HG03025 (cell line): ENCODE results near the gene MRGPRF.
"Not testable (repeated sequence)": the region's sequence is repeated elsewhere in the genome, so short reads cannot be mapped to it uniquely, and the experiment has no call there.

Experiments
- ATAC-seq: cut with Tn5 transposase; IDR thresholded peaks from one replicate; pipeline ENCODE4 v1.9.1; 2021; ENCODE audit warnings: mild to moderate bottlenecking, moderate library complexity; ENCODE audit not compliant: unreplicated experiment, low FRiP score

MRGPRF gene

GRCh38 chr11:69004411-69005182, 8.4 kb downstream of the MRGPRF start:
- no peak for ATAC-seq

DNA sequence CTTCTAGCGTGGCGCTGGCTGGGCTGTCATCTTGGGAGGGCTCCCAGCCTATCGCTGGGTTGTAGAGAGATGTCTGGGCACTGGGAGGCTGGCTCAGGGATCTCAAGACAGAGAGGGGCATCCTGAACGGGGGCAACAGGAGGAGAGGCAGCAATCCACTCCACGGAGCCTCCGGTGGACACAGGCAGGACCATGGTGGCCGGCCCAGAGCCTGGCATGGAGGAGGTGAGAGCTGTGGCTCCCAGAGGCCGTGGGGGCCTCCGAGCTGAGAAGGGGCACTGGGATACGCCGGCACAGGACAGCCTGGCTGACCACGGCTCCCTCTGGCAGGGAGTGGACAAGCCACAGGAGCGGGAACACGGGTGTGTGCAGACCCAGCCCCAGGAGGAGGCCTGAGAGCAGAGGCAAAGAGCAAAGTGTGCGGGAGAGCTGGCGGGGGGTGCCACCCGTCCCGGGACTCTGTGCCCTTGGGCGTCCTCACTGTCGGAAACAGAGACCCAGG, 9.1 kb downstream of the MRGPRF start:
- ATAC-seq: no peak

DNA sequence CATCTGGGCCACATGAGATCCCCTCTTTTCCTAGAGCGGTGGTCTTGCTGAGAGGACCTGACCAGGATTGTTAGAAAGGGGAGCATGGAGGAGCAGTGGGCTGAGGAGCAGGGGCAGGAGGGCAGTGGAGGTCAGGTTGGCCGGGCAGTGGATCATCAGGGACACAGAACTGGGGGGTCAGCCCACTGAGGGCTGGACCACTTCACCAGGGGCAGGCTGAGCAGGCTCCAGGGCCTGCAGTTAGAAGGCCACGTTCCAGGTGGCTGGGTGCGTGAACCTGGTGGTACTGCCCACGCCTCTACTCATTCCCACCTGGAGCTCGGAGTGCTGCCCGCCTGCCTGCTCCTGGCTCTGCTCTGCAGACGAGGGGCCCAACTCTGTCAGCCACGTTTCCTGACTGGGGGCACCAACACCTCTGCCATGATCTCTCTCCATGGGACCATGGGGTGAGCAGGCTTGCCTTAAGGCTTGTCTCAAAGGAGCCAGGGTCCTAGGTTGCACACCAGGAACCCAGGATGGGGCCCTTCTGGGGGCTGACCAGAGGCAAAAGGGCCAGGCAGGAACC, 9.7 kb downstream of the MRGPRF start:
- no peak for ATAC-seq

DNA sequence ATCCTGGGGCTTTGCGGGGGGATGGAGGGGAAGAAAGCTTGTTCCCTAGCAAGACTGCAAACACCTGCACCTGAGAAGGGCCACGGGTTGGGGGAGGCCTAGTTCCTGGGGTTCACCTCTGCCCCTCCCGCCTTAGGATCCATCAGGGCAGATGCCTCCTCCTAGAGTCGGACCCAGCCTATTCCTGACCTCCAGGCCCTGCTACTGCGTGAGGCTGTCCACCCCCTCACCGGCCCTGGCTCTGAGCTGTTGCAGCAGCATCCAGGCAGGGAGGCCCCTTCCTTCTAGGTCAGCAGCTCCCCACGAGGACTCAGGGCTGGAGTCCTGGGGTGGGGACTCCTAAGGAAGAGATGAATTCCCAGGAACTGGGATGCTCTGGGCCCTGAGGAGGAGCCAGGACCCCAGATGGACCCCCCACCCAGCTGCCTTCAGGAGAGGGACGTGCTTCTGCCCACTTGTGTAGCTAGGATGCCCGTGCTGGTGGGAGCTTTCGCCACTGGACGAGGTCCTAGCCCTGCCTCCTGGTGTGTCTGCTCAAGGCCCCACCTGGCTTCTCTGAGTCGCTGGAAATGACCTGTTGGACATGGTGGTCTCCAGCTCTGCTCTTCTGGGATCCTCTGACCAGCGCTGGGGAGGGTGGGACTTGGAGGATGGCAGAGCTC, 10.3 kb downstream of the MRGPRF start:
- no peak for ATAC-seq

GRCh38 chr11:69002110-69002569, 10.9 kb downstream of the MRGPRF start:
- no peak for ATAC-seq

DNA sequence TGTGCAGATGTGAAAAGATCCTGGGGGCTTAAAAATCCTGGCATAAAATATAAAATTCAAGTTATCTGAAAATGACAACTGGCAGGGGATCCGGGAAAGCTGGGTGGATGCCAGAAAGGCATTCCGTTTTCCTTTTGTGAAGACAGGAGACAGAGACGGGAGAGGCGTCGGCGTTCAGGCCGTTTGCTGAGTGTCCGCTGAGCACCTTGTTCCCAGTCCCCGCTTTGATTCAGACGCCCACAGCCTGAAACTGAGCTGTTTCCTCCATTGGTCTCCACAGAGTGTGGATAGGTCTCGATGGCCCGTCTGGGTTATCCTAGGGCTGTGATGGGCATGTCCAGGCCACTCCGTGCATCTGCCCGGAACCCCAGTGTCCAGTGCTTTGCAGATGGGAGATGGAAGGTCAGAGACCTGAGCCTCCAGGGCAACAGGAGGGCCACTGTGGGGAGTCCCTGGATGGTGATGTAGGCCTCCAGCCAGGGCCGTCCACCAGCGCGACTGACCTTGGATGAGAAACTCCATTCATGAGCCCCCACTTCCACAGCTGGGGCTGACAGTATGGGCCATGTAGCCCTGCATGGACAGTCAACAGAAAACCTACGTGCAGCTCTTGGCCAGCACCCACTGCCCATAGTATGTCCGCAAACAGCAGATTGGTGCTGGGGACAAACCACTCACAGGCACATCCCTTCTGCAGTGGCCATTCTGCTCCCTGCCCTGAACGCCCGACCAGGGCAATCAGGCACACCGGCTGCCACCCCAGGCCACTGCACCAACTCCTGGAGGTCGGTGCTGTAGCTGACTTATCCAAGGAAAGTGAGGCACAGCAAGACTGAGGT, 11.6 kb downstream of the MRGPRF start:
- ATAC-seq: no peak

GRCh38 chr11:69000831-69001242, 12.2 kb downstream of the MRGPRF start:
- no peak for ATAC-seq

GRCh38 chr11:69000391-69000790, 12.7 kb downstream of the MRGPRF start:
- ATAC-seq: no peak

DNA sequence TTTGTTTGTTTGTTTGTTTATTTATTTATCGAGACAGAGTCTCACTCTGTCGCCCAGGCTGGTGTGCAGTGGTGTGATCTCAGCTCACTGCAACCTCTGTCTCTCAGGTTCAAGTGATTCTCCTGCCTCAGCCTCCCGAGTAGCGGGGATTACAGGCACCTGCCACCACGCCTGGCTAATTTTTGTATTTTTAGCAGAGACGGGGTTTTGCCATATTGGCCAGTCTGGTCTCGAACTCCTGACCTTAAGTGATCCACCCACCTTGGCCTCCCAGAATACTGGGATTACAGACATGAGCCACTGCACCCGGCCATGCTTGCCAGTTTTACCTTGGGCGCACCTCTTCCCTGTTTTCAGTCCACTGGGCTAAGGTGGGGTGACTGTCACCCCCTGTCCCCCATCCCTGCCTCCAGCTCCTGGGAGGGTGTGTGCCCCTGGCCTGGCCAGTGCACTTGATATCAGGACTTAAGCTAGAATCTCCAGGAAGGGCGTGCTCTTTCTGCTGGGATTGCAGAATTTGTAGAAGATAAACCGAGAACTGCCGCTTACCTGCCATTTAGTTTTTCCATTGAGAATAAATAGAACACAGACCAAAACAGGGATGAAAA, 13.2 kb downstream of the MRGPRF start:
- not testable (repeated sequence) for ATAC-seq

GRCh38 chr11:68999093-68999747, 13.8 kb downstream of the MRGPRF start:
- no peak for ATAC-seq

DNA sequence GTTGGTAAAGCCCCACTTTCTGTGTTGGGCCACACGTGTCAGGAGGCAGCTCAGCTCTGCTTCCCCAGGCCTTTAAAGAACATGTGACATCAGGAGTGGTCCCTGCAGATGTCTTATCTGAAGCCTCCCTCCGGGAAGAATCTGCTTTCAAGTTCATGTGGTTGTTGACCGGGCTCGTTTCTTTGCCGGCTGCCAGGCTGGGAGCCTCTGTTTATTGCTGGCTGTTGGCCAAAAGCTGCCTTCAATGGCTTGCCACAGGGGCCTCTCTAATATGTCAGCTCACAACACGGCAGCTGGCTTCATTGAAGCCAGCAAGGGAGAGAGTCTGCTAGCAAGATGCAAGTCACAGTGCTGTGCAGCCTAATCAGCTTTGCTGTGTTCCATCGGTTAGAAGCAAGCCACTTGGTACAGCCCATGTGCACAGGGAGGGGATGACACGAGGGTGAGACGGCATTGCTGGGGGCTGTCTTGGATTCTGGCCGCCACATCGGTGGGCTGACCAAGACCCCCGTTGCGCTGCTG, 14.6 kb downstream of the MRGPRF start:
- ATAC-seq: no peak

DNA sequence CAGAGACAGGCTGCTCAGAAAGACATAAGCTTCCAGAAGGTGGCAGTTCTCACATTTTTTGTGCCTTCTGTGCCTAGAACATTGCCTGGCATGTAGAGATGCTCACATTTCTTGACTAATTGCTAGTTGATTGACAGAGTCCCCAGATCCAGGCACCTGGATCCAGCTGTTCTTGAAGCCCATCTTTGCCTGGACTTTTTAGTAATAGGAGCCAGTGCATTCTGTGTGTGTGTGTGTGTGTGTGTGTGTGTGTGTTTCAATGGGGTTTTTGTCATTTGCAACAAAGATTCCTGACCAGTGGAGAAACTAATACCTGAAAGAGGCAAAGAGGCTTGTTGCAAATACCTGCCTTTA, 15.1 kb downstream of the MRGPRF start:
- no peak for ATAC-seq

GRCh38 chr11:68997124-68997994, 15.7 kb downstream of the MRGPRF start:
- no peak for ATAC-seq

DNA sequence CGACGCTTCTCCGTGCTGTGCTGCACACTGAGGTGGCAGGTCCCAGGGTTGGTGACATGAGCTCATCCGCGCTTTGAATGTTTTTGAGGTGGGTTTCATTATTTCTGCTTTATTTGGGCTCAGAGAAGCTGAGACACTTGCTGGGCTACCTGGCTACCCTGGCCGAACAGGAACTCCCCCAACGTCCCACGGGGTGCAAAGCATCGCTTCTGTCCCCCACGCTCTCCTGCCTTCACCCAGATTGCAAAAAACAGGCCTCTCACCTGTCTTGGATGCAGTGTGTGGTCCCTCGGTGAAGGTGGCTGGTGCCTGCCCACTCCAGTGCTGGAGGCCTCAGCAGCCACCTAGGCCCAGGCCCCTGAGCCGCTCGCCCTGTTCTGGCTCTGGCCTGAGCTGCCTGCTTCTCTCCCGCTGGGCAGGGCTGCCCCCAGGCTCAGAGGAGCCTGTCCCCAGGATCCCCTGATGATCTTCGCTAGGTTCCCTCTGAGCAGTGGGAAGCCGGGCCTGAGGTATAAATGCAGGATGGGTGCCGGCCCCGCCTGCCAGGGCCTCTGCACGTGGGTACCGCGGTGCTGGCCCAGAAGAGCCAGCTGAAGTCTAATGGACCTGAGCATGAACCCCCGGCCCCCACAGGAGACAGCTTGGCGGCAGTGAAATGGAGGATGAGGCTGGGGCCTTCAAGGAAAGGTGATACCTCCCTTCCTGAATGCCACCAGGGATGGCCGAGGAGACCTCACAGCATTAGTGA, 16.5 kb downstream of the MRGPRF start:
- ATAC-seq: no peak

- ATAC-seq: no peak
Measured at GRCh38 chr11:68994894-68995285, 18.2 kb downstream of the MRGPRF start.

GRCh38 chr11:68994161-68994893, 18.7 kb downstream of the MRGPRF start:
- no peak for ATAC-seq

DNA sequence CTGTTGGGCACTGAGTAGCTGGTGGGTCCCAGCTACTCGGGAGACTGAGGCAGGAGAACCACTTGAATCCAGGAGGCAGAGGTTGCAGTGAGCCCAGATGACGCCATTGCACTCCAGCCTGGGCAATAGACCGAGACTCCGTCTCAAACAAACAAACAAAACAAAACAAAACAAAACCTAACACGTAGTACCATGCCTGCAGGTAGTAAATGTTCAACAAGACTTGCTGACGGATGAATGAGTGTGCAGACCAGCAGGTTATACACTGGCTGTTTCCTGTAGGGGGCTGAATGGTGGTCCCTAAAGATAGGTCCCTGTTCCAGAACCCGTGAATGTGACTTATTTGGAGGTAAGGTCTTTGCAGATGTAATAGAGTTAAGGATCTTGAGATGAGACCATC, 19.5 kb downstream of the MRGPRF start:
- ATAC-seq: no peak
